HEK293 (cell line): ENCODE measurements around the gene CORO2B.

Source experiments
- CTCF ChIA-PET: fragments of 350-600 bp; formaldehyde crosslinking; extraction: SDS; loops from one replicate; lab custom pipeline; 2021; ENCODE audit warnings: antibody characterized with exemption; lab: Yijun Ruan, JAX
- POLR2A ChIA-PET: fragments of 300-600 bp; formaldehyde crosslinking; extraction: SDS; loops from one replicate; lab custom pipeline; 2020; ENCODE audit warnings: antibody characterized with exemption, inconsistent platforms; lab: Yijun Ruan, JAX
- H3K27ac ChIP-seq: fragments of 200-500 bp; sonication (Bioruptor generic); 2 replicates; pipeline ENCODE4 v1.5.1; 2014; ENCODE audit warnings: low read depth, low read length, control low read depth, inconsistent platforms; ENCODE audit errors: extremely low read depth
- H3K36me3 ChIP-seq, 2 experiments: fragments of 200-500 bp in 1 of 2; sonication (Bioruptor generic) in 1 of 2; 1 replicate in 1 of 2; 2 replicates in 1 of 2; pipeline ENCODE4 v1.5.1; 2014 to 2017; ENCODE audit warnings: inconsistent platforms in 2 of 2, low read length in 2 of 2; ENCODE audit not compliant: control insufficient read depth in 2 of 2, insufficient read depth in 1 of 2
- H3K4me1 ChIP-seq: fragments of 200-500 bp; sonication (Bioruptor generic); 2 replicates; pipeline ENCODE4 v1.5.1; 2014; ENCODE audit warnings: mild to moderate bottlenecking, low read length, inconsistent platforms; ENCODE audit not compliant: control insufficient read depth, insufficient read depth
- H3K4me3 ChIP-seq: 2 replicates; pipeline ENCODE4 v1.5.1; 2011; ENCODE audit warnings: low read depth, mild to moderate bottlenecking, control low read depth, low read length, moderate library complexity
- H3K9me3 ChIP-seq: fragments of 200-500 bp; sonication (Bioruptor generic); 2 replicates; pipeline ENCODE4 v1.5.1; 2014; ENCODE audit warnings: low read depth, low read length, inconsistent platforms; ENCODE audit not compliant: control insufficient read depth, insufficient read depth
- BCL11B ChIP-seq: fragments of 450-650 bp; formaldehyde crosslinking; IDR thresholded peaks from 2 replicates; pipeline ENCODE4 v1.5.1; 2016; ENCODE audit warnings: low read depth, missing biosample characterization, missing genetic modification characterization
- EGR2 ChIP-seq: fragments of 450-650 bp; formaldehyde crosslinking; IDR thresholded peaks from 2 replicates; pipeline ENCODE4 v1.5.1; 2016; ENCODE audit warnings: low read depth, missing biosample characterization, missing genetic modification characterization
- GLI4 ChIP-seq: fragments of 450-650 bp; formaldehyde crosslinking; IDR thresholded peaks from 2 replicates; pipeline ENCODE4 v1.5.1; 2016; ENCODE audit warnings: missing biosample characterization, missing genetic modification characterization
- GLIS2 ChIP-seq: fragments of 450-650 bp; formaldehyde crosslinking; IDR thresholded peaks from 2 replicates; pipeline ENCODE4 v1.5.1; 2016; ENCODE audit warnings: missing biosample characterization, missing genetic modification characterization
- HOXA7 ChIP-seq: sonication (generic); formaldehyde crosslinking; IDR thresholded peaks from 2 replicates; pipeline ENCODE4 v1.8.1; 2022; ENCODE audit warnings: missing genetic modification reagents, borderline replicate concordance
- KLF16 ChIP-seq: fragments of 450-650 bp; formaldehyde crosslinking; IDR thresholded peaks from 2 replicates; pipeline ENCODE4 v1.5.1; 2017; ENCODE audit warnings: missing biosample characterization, missing genetic modification characterization
- RBAK ChIP-seq: fragments of 450-650 bp; formaldehyde crosslinking; IDR thresholded peaks from 2 replicates; pipeline ENCODE4 v1.5.1; 2016; ENCODE audit warnings: missing biosample characterization, missing genetic modification characterization
- REPIN1 ChIP-seq: fragments of 450-650 bp; formaldehyde crosslinking; IDR thresholded peaks from 2 replicates; pipeline ENCODE4 v1.5.1; 2017; ENCODE audit warnings: missing biosample characterization, missing genetic modification characterization, low read depth
- SP3 ChIP-seq: fragments of 450-650 bp; formaldehyde crosslinking; IDR thresholded peaks from 2 replicates; pipeline ENCODE4 v1.5.1; 2016; ENCODE audit warnings: missing biosample characterization, missing genetic modification characterization
- ZBTB7A ChIP-seq: fragments of 450-650 bp; formaldehyde crosslinking; IDR thresholded peaks from 2 replicates; pipeline ENCODE4 v1.5.1; 2016; ENCODE audit warnings: low read depth, missing biosample characterization, missing genetic modification characterization
- ZNF133 ChIP-seq: fragments of 450-650 bp; formaldehyde crosslinking; IDR thresholded peaks from 2 replicates; pipeline ENCODE4 v1.5.1; 2016; ENCODE audit warnings: missing biosample characterization, missing genetic modification characterization
- ZNF16 ChIP-seq: fragments of 450-650 bp; formaldehyde crosslinking; IDR thresholded peaks from 2 replicates; pipeline ENCODE4 v1.5.1; 2016; ENCODE audit warnings: low read depth, missing biosample characterization, missing genetic modification characterization
- ZNF248 ChIP-seq: fragments of 450-650 bp; formaldehyde crosslinking; IDR thresholded peaks from 2 replicates; pipeline ENCODE4 v1.5.1; 2017; ENCODE audit warnings: missing biosample characterization, missing genetic modification characterization
- ZNF324 ChIP-seq: fragments of 450-650 bp; formaldehyde crosslinking; IDR thresholded peaks from 2 replicates; pipeline ENCODE4 v1.5.1; 2016; ENCODE audit warnings: missing biosample characterization, missing genetic modification characterization
- ZNF335 ChIP-seq: fragments of 450-650 bp; formaldehyde crosslinking; conservative IDR thresholded peaks from 2 replicates; pipeline ENCODE4 v1.5.1; 2016; ENCODE audit warnings: missing biosample characterization, missing genetic modification characterization
- ZNF510 ChIP-seq: fragments of 450-650 bp; formaldehyde crosslinking; IDR thresholded peaks from 2 replicates; pipeline ENCODE4 v1.5.1; 2018; ENCODE audit warnings: mild to moderate bottlenecking, missing genetic modification characterization, missing biosample characterization; ENCODE audit not compliant: insufficient replicate concordance
- ZNF530 ChIP-seq: fragments of 450-650 bp; formaldehyde crosslinking; IDR thresholded peaks from 2 replicates; pipeline ENCODE4 v1.5.1; 2016; ENCODE audit warnings: low read depth, missing biosample characterization, missing genetic modification characterization
- ZNF654 ChIP-seq: fragments of 450-650 bp; formaldehyde crosslinking; IDR thresholded peaks from 2 replicates; pipeline ENCODE4 v1.5.1; 2016; ENCODE audit warnings: low read depth, missing biosample characterization, missing genetic modification characterization
- ZNF670 ChIP-seq: fragments of 450-650 bp; formaldehyde crosslinking; IDR thresholded peaks from 2 replicates; pipeline ENCODE4 v1.5.1; 2016; ENCODE audit warnings: missing biosample characterization, missing genetic modification characterization, low read depth
- ZNF777 ChIP-seq: fragments of 450-650 bp; formaldehyde crosslinking; IDR thresholded peaks from 2 replicates; pipeline ENCODE4 v1.5.1; 2017; ENCODE audit warnings: missing biosample characterization, missing genetic modification characterization, borderline replicate concordance
- ZNF785 ChIP-seq: fragments of 450-650 bp; formaldehyde crosslinking; IDR thresholded peaks from 2 replicates; pipeline ENCODE4 v1.5.1; 2016; ENCODE audit warnings: missing biosample characterization, missing genetic modification characterization
- TF ChIP-seq, protein P1 (sequence below): fragments of 450-650 bp; formaldehyde crosslinking; IDR thresholded peaks from 2 replicates; pipeline ENCODE4 v1.5.1; 2016; ENCODE audit warnings: missing biosample characterization, missing genetic modification characterization
- TF ChIP-seq, protein P2 (sequence below): fragments of 450-650 bp; formaldehyde crosslinking; IDR thresholded peaks from 2 replicates; pipeline ENCODE4 v1.5.1; 2017; ENCODE audit warnings: missing biosample characterization, missing genetic modification characterization
- TF ChIP-seq, protein P3 (sequence below): fragments of 450-650 bp; formaldehyde crosslinking; IDR thresholded peaks from 2 replicates; pipeline ENCODE4 v1.5.1; 2017; ENCODE audit warnings: missing biosample characterization, missing genetic modification characterization

Gene CORO2B

DNA sequence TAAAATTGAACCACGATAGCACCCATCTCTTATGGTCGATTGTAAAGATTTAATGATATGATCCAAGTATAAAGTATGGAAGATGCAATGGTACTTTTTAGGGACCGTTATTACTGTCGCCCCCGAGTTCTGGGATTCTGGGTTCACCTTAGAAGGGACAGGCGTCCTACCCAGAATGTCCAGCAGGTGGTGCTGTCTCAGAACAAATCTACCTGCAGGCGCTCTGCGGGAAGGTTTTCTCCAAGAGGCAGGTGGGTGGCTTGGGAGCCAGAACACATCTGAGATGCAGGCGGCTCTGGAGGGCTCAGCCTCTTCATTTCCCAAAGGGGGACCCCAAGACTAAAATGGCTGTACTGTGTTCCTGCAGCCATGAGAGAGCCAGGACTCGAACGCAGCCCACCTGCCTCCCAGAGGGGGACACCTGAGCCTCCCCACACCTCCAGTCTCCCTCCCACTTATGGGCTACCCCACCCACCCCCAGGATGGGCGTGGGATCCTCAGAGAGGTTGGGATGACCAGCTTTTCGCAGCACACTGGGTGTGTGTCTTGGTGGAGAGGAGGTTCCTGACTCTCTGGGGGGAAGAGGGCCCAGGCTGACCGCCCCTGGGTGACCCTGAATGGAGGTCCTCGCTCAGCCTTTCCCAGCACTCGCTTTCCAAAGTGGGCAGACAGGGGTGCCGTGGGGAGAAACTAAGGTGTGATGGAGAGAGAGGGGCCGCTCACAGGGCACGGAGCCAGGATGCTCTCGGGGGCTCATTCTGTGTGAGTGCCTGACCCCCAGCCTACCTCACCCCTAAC, 28.1 kb upstream of the CORO2B start (continued):
- TF ChIP-seq REPIN1: no peak
- TF ChIP-seq BCL11B: no peak
- TF ChIP-seq, protein P1, sequence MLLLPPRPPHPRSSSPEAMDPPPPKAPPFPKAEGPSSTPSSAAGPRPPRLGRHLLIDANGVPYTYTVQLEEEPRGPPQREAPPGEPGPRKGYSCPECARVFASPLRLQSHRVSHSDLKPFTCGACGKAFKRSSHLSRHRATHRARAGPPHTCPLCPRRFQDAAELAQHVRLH: no peak
- peak; percentile 87 for TF ChIP-seq EGR2
- no peak for TF ChIP-seq RBAK (tag by site-specific recombination)
- TF ChIP-seq ZNF133 (tag by site-specific recombination): no peak
- TF ChIP-seq, protein P2, sequence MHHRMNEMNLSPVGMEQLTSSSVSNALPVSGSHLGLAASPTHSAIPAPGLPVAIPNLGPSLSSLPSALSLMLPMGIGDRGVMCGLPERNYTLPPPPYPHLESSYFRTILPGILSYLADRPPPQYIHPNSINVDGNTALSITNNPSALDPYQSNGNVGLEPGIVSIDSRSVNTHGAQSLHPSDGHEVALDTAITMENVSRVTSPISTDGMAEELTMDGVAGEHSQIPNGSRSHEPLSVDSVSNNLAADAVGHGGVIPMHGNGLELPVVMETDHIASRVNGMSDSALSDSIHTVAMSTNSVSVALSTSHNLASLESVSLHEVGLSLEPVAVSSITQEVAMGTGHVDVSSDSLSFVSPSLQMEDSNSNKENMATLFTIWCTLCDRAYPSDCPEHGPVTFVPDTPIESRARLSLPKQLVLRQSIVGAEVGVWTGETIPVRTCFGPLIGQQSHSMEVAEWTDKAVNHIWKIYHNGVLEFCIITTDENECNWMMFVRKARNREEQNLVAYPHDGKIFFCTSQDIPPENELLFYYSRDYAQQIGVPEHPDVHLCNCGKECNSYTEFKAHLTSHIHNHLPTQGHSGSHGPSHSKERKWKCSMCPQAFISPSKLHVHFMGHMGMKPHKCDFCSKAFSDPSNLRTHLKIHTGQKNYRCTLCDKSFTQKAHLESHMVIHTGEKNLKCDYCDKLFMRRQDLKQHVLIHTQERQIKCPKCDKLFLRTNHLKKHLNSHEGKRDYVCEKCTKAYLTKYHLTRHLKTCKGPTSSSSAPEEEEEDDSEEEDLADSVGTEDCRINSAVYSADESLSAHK: no peak
- TF ChIP-seq, protein P3, sequence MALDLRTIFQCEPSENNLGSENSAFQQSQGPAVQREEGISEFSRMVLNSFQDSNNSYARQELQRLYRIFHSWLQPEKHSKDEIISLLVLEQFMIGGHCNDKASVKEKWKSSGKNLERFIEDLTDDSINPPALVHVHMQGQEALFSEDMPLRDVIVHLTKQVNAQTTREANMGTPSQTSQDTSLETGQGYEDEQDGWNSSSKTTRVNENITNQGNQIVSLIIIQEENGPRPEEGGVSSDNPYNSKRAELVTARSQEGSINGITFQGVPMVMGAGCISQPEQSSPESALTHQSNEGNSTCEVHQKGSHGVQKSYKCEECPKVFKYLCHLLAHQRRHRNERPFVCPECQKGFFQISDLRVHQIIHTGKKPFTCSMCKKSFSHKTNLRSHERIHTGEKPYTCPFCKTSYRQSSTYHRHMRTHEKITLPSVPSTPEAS: no peak
- TF ChIP-seq ZNF510 (tag by site-specific recombination): no peak
- TF ChIP-seq GLIS2 (tag by site-specific recombination): peak; percentile 28; the same call in 1 of the 2 replicates
- no peak for TF ChIP-seq ZNF530
- no peak for TF ChIP-seq ZNF324 (tag by site-specific recombination)
- TF ChIP-seq ZNF654: peak; percentile 86
- TF ChIP-seq ZNF777 (tag by site-specific recombination): no peak
- TF ChIP-seq, all 188 proteins: peak for 13

DNA sequence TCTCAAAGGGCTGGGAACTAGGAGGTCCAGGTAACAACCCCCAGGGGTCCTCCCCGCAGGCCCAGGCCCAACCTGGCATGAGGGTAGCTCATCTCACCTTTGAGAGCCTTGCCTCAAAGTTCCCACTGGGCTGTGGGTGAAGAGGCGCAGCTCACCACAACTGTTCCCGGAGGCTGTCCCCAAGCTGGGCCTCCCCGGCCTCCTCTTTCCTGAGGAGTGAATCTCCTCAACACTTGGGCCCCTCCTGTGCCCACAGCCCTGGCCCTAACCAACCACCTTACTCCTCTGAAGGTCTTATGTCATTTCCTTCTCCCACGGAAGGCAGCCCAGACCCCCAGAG, 27.5 kb upstream of the CORO2B start:
- no peak for TF ChIP-seq RBAK (tag by site-specific recombination)
- no peak for TF ChIP-seq HOXA7 (CRISPR knock-in tag)
- TF ChIP-seq ZNF16 (tag by site-specific recombination): no peak
- no peak for TF ChIP-seq KLF16 (tag by site-specific recombination)
- TF ChIP-seq, all 188 proteins: peak for 0
- POLR2A ChIA-PET: no interaction called here
- CTCF ChIA-PET: interaction anchor here (0.5 to 14.6 kb wide), 14 partner anchors 13 to 381 kb away, joined by 3 to 421 read pairs (median 10); no protein-coding TSS in a partner anchor

DNA sequence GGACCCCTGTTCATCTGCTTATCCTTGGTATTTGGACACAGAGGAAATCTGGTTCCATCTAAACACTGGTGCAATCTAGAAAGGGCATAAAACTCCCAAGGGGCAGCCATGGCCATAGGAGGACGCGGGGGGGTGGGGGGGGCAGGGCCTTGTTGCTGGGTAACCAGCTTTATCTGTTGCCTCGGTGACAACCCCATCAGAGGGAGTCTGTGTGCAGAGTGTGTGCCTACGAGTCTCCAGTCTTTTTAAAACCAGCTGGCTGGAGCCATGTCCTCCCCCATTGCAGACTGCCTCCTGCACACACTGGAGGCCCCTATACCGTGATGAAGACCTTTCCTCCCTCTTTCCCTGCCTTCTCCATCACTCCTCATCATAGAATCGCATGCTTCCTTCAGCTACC, 26.4 kb upstream of the CORO2B start:
- CTCF ChIA-PET: interaction anchor here (0.5 to 14.6 kb wide), 13 partner anchors 10 to 372 kb away, joined by 3 to 421 read pairs (median 4); no protein-coding TSS in a partner anchor
- POLR2A ChIA-PET: interaction anchor here (0.6 kb wide), 2 partner anchors 89 to 318 kb away, joined by 3 to 4 read pairs; no protein-coding TSS in a partner anchor
- TF ChIP-seq ZNF335 (tag by site-specific recombination) (no peak), ZNF248 (tag by site-specific recombination) (no peak), HOXA7 (CRISPR knock-in tag) (no peak), ZBTB7A (tag by site-specific recombination) (no peak), ZNF670 (tag by site-specific recombination) (no peak), GLI4 (no peak), SP3 (no peak), ZNF785 (tag by site-specific recombination) (no peak)

More for the DNA sequence above, 27.5 kb upstream of the CORO2B start:
- Histone ChIP-seq H3K36me3 (no peaks in the 10 kb centered on the region), H3K9me3 (no peaks in the 10 kb centered on the region), H3K27ac (no peak overlapping the region), H3K4me3 (no peak overlapping the region), H3K4me1 (no peaks in the 10 kb centered on the region)

More for the DNA sequence above, 26.4 kb upstream of the CORO2B start:
- Histone ChIP-seq H3K27ac (no peak overlapping the region), H3K36me3 (no peaks in the 10 kb centered on the region), H3K4me1 (no peaks in the 10 kb centered on the region), H3K9me3 (no peaks in the 10 kb centered on the region), H3K4me3 (no peak overlapping the region)
